SHP77 treated with DMSO at 0.1 percent for 48 hours (cell line): Measurements from ENCODE around the gene LIX1L.

Experiments
- DNase-seq: peaks from one replicate; lab custom pipeline; 2025; lab: John Stamatoyannopoulos, UW

LIX1L gene

GRCh38 chr1:145957443-145958319 lies at the start of gene LIX1L:
TSS of gene LIX1L (minus strand) at chr1:145958017. CDS start at chr1:145957927, 90 bp downstream.
- DNase-seq, result peak; percentile 100

DNA sequence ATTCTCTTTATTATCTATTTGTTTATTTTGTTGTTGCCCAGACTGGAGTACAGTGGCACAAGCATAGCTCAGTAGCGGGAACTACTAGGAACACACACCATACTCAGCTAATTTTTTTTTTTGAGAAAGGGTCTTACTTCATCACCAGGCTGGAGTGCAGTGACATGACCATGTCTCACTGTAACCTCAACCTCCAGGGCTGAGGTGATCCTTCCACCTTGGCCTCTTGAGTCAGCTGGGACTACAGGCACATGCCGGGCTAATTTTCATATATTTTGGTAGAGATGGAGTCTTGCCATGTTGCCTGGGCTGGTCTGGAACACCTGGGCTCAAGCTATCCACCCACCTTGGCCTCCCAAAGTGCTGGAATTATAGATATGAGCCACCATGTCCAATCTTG lies 43.9 kb upstream of the LIX1L start:
- no peak for DNase-seq

DNA sequence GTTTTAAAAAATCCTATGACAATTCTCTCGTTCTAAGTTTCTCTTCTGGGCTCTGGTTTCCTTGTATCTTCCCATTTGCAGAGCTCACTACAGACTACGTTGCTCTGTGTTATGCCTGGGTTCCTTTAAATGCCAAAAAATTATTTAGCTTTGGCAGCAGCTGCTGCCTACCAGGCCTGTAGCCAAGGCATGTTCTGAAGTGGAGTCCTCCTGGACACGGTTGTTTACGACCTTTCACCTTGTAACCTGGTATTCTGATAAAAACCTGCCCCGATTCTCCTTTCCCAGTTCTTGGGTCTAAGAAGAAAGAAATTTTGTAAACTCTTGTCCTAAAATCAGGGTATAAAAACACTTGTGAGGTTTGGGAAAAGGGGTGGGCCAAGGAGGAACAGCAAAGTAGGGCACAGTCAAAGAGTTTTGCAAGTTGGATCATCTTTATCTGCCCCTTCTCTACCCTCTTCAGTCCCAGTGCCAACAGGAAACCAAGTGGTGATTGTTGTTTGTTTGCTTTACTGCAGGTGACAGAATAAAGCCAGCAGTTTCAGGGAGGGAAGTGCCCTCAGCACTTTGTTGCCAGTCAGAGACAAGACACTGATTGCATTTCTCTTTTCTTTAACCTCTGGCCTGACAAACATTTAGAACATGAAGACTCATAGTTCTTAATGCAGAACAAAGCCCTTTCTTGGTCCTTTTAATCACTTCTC lies 41.7 kb upstream of the LIX1L start:
- peak; percentile 74 for DNase-seq

- DNase-seq, result no peak
These were observed 39.9 kb upstream of the LIX1L start for GRCh38 chr1:145997718-145998023.

DNA sequence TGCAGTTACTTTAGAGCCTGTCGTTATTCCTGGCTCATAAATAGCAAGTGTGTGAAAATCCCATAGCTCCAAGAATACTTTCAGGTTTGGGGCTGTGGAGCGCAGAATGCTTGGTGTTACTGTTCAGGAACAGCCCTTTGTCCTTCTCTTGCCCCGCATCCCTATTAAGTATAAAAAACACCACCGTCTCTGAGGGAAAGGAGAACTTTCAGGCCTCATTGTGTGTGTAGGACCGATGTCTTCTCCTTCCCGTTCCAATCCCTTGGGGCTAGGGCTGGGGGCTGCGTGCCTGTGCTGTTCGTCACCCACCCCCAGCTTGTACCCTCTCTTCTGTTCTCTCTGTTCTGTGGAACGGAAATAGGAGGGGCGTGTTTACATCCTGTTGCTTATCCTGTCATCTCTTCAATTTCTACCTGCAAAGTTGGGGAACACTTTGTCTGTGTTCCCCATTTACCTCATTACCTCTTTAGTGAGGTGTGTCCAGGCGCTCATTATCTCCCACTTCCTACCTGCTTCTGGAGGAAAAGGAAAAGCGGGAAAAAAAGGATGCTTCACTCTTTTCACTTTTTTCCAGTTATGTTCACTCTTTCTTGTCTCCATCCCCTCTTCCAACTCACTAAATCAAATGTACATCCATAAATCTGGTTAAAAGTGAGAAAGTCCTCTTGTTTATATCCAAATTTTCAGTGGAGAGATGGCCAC lies 39.4 kb upstream of the LIX1L start:
- no peak for DNase-seq

- DNase-seq, result peak; percentile 99
These were observed 38.7 kb upstream of the LIX1L start, which contains the start of gene TXNIP for GRCh38 chr1:145996433-145997015. TSS of gene TXNIP (minus strand) at chr1:145996579. CDS start at chr1:145996266, 313 bp downstream.

DNA sequence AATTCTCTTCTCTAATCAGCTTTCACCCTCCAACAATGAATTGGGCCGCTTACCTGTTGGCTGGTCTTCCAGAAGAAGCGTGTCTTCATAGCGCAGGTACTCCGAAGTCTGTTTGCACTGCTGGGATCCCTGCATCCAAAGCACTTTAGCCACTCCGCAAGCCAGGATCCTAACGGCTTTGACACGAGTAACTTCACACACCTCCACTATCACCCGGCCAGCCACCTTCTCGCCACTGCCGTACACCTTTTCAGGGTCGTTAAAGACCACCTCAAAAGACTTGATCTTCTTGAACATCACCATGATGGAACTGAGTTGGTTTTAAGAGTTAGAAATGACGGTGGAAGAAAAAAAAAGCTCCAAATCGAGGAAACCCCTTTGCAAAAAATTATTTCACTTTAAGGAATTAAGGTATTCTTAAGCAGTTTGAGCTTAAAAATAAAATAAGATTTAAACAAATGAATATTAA lies 38.2 kb upstream of the LIX1L start:
- no peak for DNase-seq

DNA sequence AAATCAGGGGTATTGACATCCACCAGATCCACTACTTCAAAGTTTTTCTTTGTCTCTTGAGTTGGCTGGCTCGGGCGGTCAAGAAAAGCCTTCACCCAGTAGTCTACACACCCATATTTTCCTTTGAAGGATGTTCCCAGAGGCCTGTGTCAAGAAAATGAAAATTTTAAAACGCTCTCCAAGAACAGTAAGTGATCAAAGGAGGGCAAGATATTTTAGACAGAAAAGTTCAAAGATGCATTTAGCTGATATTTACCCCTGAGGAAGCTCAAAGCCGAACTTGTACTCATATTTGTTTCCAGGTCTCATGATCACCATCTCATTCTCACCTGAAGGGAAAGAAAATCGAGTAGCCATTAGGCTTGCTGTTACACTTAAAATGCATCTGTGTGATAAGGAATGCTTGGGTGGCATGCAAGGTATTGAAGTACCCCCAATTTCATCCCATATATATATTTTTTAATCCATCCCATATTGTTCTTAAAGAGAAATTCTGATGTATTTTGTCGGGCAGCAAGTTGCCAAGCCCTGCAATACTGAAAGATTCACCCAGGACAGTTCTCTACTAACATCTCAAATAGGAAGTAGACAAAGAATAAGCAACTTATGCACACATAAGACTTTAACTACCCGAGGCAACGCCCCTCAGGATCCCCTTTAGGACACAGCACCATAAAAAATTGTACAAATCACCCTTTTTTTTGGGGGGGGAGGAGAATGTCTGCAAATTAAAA lies 37.5 kb upstream of the LIX1L start:
- DNase-seq, result no peak

DNA sequence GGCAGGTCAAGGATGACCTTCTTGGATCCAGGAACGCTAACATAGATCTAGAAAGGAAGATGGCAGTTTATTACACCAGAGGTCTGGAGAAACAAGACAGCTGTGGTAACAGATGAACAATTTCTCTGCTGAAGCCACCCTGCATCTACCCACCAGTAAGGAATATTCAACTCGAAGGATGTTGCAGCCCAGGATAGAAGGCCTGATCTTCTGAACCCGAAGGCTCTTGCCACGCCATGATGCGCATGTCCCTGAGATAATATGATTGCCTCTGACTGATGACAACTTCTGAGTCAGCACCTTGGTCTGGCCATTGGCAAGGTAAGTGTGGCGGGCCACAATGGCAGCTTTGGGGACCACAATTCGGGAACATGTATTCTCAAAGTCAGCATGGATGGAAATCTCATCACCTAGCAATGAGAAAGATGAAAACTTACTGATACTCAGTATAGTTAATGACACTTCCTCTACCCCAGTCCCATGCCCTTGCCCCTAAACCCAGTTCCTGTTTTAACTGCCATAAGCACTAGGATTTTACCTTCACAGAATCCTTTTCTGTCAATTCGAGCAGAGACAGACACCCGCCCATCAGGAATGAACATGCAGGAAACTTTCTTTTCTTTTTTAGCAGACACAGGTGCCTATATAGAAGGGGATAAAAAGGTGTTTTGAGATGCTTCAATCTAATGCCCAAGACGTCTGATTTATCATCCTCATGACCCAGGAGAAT lies 36.7 kb upstream of the LIX1L start:
- no peak for DNase-seq

DNA sequence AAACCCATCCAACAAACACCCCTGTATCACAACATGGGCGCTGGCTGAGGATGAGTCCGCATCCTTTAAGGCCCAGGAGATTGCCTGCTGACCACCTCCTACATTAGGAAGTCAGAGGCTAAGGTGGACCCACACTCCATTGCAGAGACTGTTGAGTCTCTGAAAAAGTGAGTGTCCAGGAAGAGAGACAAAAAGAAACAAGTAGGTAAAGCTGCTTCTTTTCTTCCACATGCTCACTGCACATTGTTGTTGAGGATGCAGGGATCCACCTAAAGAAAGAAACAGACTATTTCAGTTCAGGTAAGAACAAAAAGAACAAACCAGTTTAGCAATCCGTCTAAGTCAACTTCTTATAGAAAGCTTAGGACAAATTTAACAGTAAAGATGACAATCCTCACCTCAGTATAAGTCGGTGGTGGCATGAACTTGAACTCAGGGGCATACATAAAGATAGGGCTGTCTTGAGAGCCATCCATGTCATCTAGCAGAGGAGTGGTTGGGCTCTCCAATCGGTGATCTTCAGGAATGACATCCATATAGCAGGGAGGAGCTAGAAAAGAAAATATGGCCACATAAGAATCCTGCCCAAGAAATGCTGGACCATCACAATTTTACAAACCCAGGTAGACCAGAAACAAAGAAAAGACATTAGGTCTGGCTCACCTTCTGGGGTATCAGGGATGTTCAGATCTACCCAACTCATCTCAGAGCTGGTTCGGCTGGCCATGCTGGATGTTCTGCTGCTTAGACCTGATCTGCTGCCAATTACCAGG lies 36.0 kb upstream of the LIX1L start:
- no peak for DNase-seq

- DNase-seq, result no peak
These were observed 35.3 kb upstream of the LIX1L start for GRCh38 chr1:145992958-145993617.

DNA sequence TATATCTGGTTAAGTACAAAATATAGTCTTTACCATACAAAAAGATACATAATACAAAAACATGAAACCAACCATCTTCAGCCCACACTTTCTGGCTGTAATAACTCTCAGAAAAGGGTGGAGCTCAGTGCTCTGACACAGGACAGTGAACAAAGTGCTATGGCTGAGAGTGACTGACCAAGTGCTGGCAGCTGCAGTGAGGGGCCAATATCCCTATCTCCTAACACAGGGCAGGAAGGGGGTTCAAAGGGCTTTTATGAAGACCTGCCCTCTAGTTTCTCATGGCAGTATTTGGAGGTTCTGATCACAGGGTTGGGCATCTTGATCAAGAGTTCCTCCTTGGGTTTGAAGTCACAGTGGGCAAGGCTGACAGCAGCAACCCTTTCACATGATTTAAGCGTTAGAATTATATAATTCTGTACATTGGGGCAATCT lies 34.7 kb upstream of the LIX1L start:
- no peak for DNase-seq

DNA sequence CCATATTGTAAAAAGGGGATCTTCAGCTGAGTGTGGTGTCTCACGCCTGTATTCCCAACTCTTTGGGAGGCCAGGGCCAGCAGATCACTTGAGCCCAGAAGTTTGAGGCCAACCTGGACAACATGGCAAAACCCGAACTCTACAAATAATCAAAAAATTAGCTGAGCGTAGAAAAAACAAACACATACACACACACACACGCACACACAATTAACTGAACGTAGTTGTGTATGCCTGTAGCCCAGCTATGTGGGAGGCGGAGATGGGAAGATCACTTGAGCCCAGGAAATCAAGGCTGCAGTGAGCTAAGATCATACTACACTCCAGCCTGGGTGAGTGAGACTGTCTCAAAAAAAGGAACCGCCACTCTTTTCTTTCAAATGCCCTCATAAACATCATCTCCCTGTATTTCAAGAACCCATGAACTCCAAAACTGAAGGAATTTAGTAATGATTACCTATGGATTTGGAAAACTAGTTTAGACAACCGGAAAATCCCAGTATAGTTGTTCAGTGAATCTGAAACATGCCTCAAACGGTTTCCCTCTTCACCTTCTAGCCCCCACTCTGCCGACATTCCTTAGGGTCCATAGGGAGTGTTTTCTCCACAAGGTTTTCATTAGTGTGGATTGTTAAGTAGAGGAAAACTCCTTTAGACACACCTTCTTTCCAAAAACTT lies 34.1 kb upstream of the LIX1L start:
- no peak for DNase-seq

- no peak for DNase-seq
These were observed 32.5 kb upstream of the LIX1L start for GRCh38 chr1:145990249-145990855.

DNA sequence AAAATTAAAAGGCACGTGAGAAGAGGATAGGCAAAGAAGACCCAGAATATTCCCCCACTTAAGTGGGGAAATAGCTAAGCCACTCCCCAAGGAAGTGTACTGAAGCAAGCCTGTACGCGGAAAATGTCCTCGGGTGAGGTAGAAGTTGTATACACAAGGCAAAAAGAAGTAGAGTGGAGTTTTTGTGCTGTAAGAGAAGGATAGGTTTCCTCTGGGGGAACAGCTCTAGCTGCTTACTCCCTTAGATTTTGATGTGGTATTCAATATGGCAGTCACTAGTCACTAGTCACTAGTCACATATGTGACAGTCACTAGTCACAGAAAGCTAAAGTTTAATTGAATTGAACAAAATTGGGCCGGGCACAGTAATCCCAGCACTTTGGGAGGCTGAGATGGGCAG lies 31.0 kb upstream of the LIX1L start:
- no peak for DNase-seq

DNA sequence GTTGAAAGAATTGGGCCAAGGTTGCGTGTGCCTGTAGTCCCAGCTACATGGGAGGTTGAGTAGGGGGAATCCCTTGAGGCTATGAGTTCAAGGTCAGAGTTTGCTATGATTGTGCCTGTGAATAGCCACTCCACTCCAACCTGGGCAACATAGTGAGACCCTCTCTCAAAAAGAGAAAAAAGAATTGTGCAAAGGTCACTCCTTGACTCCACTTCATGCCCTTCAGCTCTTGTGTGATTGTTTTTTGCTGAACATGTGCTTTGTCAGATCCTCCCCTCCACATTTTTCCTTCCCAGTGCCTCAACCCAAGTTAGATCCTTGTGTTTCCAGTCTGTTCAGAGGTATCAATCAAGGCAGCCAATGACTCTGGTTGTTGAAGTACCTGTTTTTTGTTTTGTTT lies 30.1 kb upstream of the LIX1L start:
- DNase-seq, result no peak

DNA sequence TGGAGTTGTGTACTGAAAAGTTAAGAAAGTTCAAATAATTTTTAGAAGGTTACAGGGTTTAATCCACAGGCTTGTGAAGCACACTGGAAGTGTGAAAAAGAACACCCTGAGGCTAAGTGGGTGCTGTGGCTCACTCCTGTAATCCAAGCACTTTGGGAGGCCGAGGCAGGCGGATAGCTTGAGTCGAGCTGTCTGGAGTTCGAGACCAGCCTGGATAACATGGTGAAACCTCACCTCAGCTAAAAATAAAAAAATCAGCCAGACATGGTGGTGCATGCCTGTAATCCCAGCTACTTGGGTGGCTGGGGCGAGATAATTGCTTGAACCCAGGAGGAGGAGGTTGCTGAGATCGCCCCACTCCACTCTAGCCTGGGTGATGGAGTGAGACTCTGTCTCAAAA lies 28.7 kb upstream of the LIX1L start:
- DNase-seq, result no peak
